B cell (primary cell): Measurements from ENCODE around the gene REN. TPM values are rescaled to one million over a fixed set of nuclear protein-coding genes. Genes with fewer than 3 reads are reported as not detected.

Experiments
- ATAC-seq: fragments of 200-7000 bp; cut with Tn5 transposase; one replicate; pipeline ENCODE4 v1.10.0; 2021; ENCODE audit warnings: low read depth, mild to moderate bottlenecking, moderate number of reproducible peaks, moderate library complexity
- CTCF ChIA-PET: fragments of 350-600 bp; sonication (Branson Sonifier 250); formaldehyde crosslinking; loops from one replicate; lab custom pipeline; 2021; ENCODE audit warnings: antibody characterized with exemption, inconsistent platforms; lab: Charles Lee
- POLR2A ChIA-PET: fragments of 350-600 bp; sonication (Branson Sonifier 250); formaldehyde crosslinking; loops from one replicate; lab custom pipeline; 2021; ENCODE audit warnings: antibody characterized with exemption; lab: Charles Lee
- DNase-seq: peaks from one replicate; pipeline ENCODE4 v3.0.0; 2013
- H2AFZ ChIP-seq: 2 replicates; pipeline ENCODE4 v1.6.1; 2012; ENCODE audit warnings: mild to moderate bottlenecking, low read depth, low read length; ENCODE audit not compliant: insufficient read depth, poor library complexity, severe bottlenecking
- H3K27ac ChIP-seq, 2 donors: 1 replicate in 1 of 2; 2 replicates in 1 of 2; pipeline ENCODE4 v1.5.1; 2012 to 2013; ENCODE audit warnings: low read length in 2 of 2, mild to moderate bottlenecking in 2 of 2, moderate library complexity in 1 of 2
- H3K27me3 ChIP-seq, 4 experiments: fragments of 200-600 bp in 1 of 4; sonication (generic) in 1 of 4; replicated peaks in 1 of 4; 1 replicate in 2 of 4; 2 replicates in 2 of 4; pipeline versions ENCODE4 v1.6.1 to v1.7.0; 2013 to 2016; ENCODE audit warnings: low read length in 3 of 4, mild to moderate bottlenecking in 2 of 4, mixed read lengths in 1 of 4, moderate library complexity in 1 of 4; ENCODE audit not compliant: insufficient read depth in 4 of 4, control insufficient read depth in 3 of 4; ENCODE audit errors: control extremely low read depth in 1 of 4
- H3K36me3 ChIP-seq, 2 experiments: replicated peaks in 1 of 2; 1 replicate in 1 of 2; 2 replicates in 1 of 2; pipeline versions ENCODE4 v1.6.1 to v1.7.1; 2013; ENCODE audit warnings: low read length in 1 of 2; ENCODE audit not compliant: insufficient read depth in 2 of 2, control insufficient read depth in 1 of 2; ENCODE audit errors: control extremely low read depth in 1 of 2, extremely low read depth in 1 of 2
- H3K4me1 ChIP-seq, 2 donors: fragments of 200-600 bp in 1 of 2; sonication (generic) in 1 of 2; 1 replicate in 1 of 2; 2 replicates in 1 of 2; pipeline versions ENCODE4 v1.5.1 to v1.6.1; 2013 to 2017; ENCODE audit warnings: low read length in 2 of 2; ENCODE audit not compliant: control insufficient read depth in 2 of 2, insufficient read depth in 2 of 2
- H3K4me2 ChIP-seq: replicated peaks from 2 replicates; pipeline ENCODE3; 2012; ENCODE audit warnings: mild to moderate bottlenecking, low read depth, low read length; ENCODE audit not compliant: poor library complexity, severe bottlenecking
- H3K4me3 ChIP-seq, 5 experiments: fragments of 200-600 bp in 1 of 5; sonication (generic) in 1 of 5; 1 replicate in 3 of 5; 2 replicates in 2 of 5; pipeline versions ENCODE4 v1.5.1 to v1.7.0; 2011 to 2016; ENCODE audit warnings: low read length in 4 of 5, mild to moderate bottlenecking in 4 of 5, low read depth in 2 of 5, control low read depth in 1 of 5, moderate library complexity in 1 of 5; ENCODE audit not compliant: insufficient read depth in 1 of 5; ENCODE audit errors: control extremely low read depth in 1 of 5, extremely low read depth in 1 of 5
- H3K79me2 ChIP-seq: fragments of 200-600 bp; sonication (generic); one replicate; pipeline ENCODE4 v1.6.0; 2016; ENCODE audit warnings: low read length; ENCODE audit not compliant: control insufficient read depth, insufficient read depth
- H3K9ac ChIP-seq: fragments of 200-600 bp; sonication (generic); 2 replicates; pipeline ENCODE4 v1.6.1; 2017; ENCODE audit warnings: mild to moderate bottlenecking, low read length, moderate library complexity
- H3K9me3 ChIP-seq, 3 donors: one replicate each; pipeline versions ENCODE4 v1.6.1 to v1.7.1; 2013; ENCODE audit warnings: low read length in 2 of 3; ENCODE audit not compliant: control insufficient read depth in 2 of 3, insufficient read depth in 1 of 3; ENCODE audit errors: control extremely low read depth in 1 of 3
- H4K20me1 ChIP-seq: 2 replicates; pipeline ENCODE4 v1.6.0; 2012; ENCODE audit warnings: mild to moderate bottlenecking, low read length; ENCODE audit not compliant: insufficient read depth, control insufficient read depth, poor library complexity, severe bottlenecking
- H3K27ac Mint-ChIP-seq: one replicate; pipeline ENCODE4 v1.8.0; 2021; ENCODE audit warnings: mixed read lengths
- H3K27me3 Mint-ChIP-seq: one replicate; pipeline ENCODE4 v1.8.0; 2021; ENCODE audit warnings: mixed read lengths
- H3K4me1 Mint-ChIP-seq: one replicate; pipeline ENCODE4 v1.8.0; 2021; ENCODE audit warnings: mixed read lengths
- H3K4me3 Mint-ChIP-seq: one replicate; pipeline ENCODE4 v1.8.0; 2021; ENCODE audit warnings: mixed read lengths
- H3K9me3 Mint-ChIP-seq: one replicate; pipeline ENCODE4 v1.8.0; 2022; ENCODE audit warnings: mixed read lengths; ENCODE audit not compliant: insufficient read depth
- EZH2 ChIP-seq: IDR thresholded peaks from 2 replicates; pipeline ENCODE4 v1.6.1; 2012; ENCODE audit warnings: borderline replicate concordance, low read depth, mild to moderate bottlenecking, moderate library complexity, low read length; ENCODE audit not compliant: insufficient read depth, poor library complexity, severe bottlenecking
- WGBS: methylation state at CpG from one replicate; pipeline ENCODE4 v1.1.5; 2013; ENCODE audit warnings: missing lambda C conversion rate; ENCODE audit not compliant: insufficient coverage; 5-methylcytosine and 5-hydroxymethylcytosine counted together
- intact Hi-C: fragments of 100-400 bp; cut with micrococcal nuclease; formaldehyde crosslinking; loops from one replicate; pipeline ENCODE4 v1.10.0; 2022
- polyA plus RNA-seq: library from polyadenylated mRNA; depleted of rRNA; stranded (reverse); fragments of >200 nt; gene quantifications from 2 replicates; pipeline ENCODE4 v1.2.3, GENCODE V29; 2012
- total RNA-seq, 2 donors: library from RNA; stranded (reverse); fragments of 120-200 nt in 1 of 2; gene quantifications; 1 replicate in 1 of 2; 2 replicates in 1 of 2; pipeline versions ENCODE4 v1.2.3 to v1.2.4, GENCODE V29; 2013 to 2022
- TF ChIP-seq, protein P1 (sequence below): fragments of 200-600 bp; IDR thresholded peaks from one replicate; pipeline ENCODE4 v1.8.0; 2022; ENCODE audit warnings: antibody characterized with exemption, mild to moderate bottlenecking

REN gene
- total and polyA plus RNA-seq, 2 donors (not counting 1 experiment from before 2014, with no cell fraction given), result not detected

GRCh38 chr1:204161609-204162493 is 4.3 kb downstream of the REN start:
- H3K27ac Mint-ChIP-seq, result no peak overlapping the region
- ChIA-PET CTCF (interaction anchor here (0.6 to 4.7 kb wide), 18 partner anchors 8 to 646 kb away, joined by 3 to 99 read pairs (median 5); partner anchors contain the start of gene PLEKHA6), POLR2A (no interaction called here)
- no peak overlapping the region for H3K27ac ChIP-seq
- peaks cover 37% of the 10 kb centered on the region for H3K27me3 Mint-ChIP-seq
- 78% methylated on average over 13 of the region's 14 CpGs for WGBS
- TF ChIP-seq, protein P1, sequence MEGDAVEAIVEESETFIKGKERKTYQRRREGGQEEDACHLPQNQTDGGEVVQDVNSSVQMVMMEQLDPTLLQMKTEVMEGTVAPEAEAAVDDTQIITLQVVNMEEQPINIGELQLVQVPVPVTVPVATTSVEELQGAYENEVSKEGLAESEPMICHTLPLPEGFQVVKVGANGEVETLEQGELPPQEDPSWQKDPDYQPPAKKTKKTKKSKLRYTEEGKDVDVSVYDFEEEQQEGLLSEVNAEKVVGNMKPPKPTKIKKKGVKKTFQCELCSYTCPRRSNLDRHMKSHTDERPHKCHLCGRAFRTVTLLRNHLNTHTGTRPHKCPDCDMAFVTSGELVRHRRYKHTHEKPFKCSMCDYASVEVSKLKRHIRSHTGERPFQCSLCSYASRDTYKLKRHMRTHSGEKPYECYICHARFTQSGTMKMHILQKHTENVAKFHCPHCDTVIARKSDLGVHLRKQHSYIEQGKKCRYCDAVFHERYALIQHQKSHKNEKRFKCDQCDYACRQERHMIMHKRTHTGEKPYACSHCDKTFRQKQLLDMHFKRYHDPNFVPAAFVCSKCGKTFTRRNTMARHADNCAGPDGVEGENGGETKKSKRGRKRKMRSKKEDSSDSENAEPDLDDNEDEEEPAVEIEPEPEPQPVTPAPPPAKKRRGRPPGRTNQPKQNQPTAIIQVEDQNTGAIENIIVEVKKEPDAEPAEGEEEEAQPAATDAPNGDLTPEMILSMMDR, result no peak
- TF ChIP-seq EZH2, result no peak
- H3K4me2 ChIP-seq, result no peak overlapping the region
- peaks cover 0 to 17% (median 3%) of the 10 kb centered on the region in 4 experiments for H3K27me3 ChIP-seq
- H3K4me3 Mint-ChIP-seq, result no peak overlapping the region
- H3K9me3 ChIP-seq, result peaks cover 0 to 10% (median 0%) of the 10 kb centered on the region in 3 donors
- intact Hi-C loops, result loop anchor here (1.0 to 2.0 kb wide), 3 partner anchors 45 to 341 kb away; no protein-coding TSS in a partner anchor
- DNase-seq (no peak), ATAC-seq (no peak)
- no peak overlapping the region for H3K4me3 ChIP-seq
- H3K36me3 ChIP-seq, result no peaks in the 10 kb centered on the region
- no peaks in the 10 kb centered on the region for H3K9me3 Mint-ChIP-seq
- no peak overlapping the region for H2AFZ ChIP-seq
- no peak overlapping the region for H3K9ac ChIP-seq
- no peaks in the 10 kb centered on the region for H3K4me1 Mint-ChIP-seq
- no peaks in the 10 kb centered on the region for H3K79me2 ChIP-seq
- no peaks in the 10 kb centered on the region for H3K4me1 ChIP-seq
- H4K20me1 ChIP-seq, result no peaks in the 10 kb centered on the region

DNA sequence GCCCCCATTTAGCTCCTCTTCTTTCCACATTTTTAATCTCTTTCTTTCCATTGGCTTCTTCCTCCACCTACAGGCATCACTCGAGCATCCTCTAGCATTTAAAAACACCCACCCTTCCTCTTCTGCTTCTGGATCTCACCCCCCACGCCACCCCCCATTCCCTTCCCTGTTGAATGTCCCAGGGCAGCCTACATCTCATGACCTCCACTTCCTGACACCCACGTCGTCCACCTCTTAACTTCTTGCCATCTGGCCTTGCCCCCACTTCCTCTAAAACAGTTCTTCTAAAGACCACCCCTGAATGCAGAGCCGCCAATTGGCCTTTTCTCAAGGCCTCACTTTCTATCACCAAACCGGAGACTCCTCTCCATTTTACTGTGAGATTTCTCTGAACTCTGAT is 8.2 kb downstream of the REN start:
- DNase-seq, result no peak
- no peak overlapping the region for H3K4me3 ChIP-seq
- H2AFZ ChIP-seq, result no peak overlapping the region
- WGBS, result 57% methylated on average over 6 of the region's 6 CpGs
- H3K9ac ChIP-seq, result no peak overlapping the region
- intact Hi-C loops, result no loop called here
- H3K27ac Mint-ChIP-seq, result no peak overlapping the region
- ChIA-PET CTCF (interaction anchor here (0.6 to 2.0 kb wide), 2 partner anchors 206 to 237 kb away, joined by 4 to 10 read pairs; no protein-coding TSS in a partner anchor), POLR2A (no interaction called here)
- H3K9me3 Mint-ChIP-seq, result no peaks in the 10 kb centered on the region
- no peak overlapping the region for H3K27ac ChIP-seq
- H3K4me3 Mint-ChIP-seq, result no peak overlapping the region
- no peaks in the 10 kb centered on the region for H3K4me1 ChIP-seq
- no peaks in the 10 kb centered on the region for H3K36me3 ChIP-seq
- H3K79me2 ChIP-seq, result no peaks in the 10 kb centered on the region
- no peaks in the 10 kb centered on the region for H3K9me3 ChIP-seq
- peaks cover 0 to 18% (median 2%) of the 10 kb centered on the region in 4 experiments for H3K27me3 ChIP-seq
- no peak for ATAC-seq
- peaks cover under 1% of the 10 kb centered on the region for H3K4me1 Mint-ChIP-seq
- no peak overlapping the region for H3K4me2 ChIP-seq
- H3K27me3 Mint-ChIP-seq, result peaks cover 55% of the 10 kb centered on the region
- H4K20me1 ChIP-seq, result no peaks in the 10 kb centered on the region
- no peak for TF ChIP-seq EZH2
- TF ChIP-seq, protein P1, result no peak
